ENCODE data around the gene ADGRF1.

ADGRF1 gene

GRCh38 chr6:46979206-46979605, 62.9 kb downstream of the ADGRF1 start:
- DNase-seq (ENCODE audit: low read depth) = no peak

- no peak for DNase-seq (ENCODE audit: low read depth)
These were observed 67.3 kb downstream of the ADGRF1 start for GRCh38 chr6:46974786-46975185.

- no peak for DNase-seq (ENCODE audit: low read depth)
These were observed 69.1 kb downstream of the ADGRF1 start for GRCh38 chr6:46973029-46973428.

- no peak for DNase-seq (ENCODE audit: low read depth)
These were observed 69.6 kb downstream of the ADGRF1 start for GRCh38 chr6:46972531-46972930.

- no peak for DNase-seq (ENCODE audit: low read depth)
These were observed 72.9 kb downstream of the ADGRF1 start for GRCh38 chr6:46969206-46969605.

GRCh38 chr6:46967826-46968349, 74.2 kb downstream of the ADGRF1 start:
- no peak for DNase-seq (ENCODE audit: low read depth)

GRCh38 chr6:46964716-46965519, 77.2 kb downstream of the ADGRF1 start:
- no peak for DNase-seq (ENCODE audit: low read depth)

- DNase-seq (ENCODE audit: low read depth) = no peak
These were observed 78.5 kb downstream of the ADGRF1 start for GRCh38 chr6:46963626-46964025.

GRCh38 chr6:46963039-46963438, 79.1 kb downstream of the ADGRF1 start:
- DNase-seq (ENCODE audit: low read depth) = no peak

- DNase-seq (ENCODE audit: low read depth) = no peak
These were observed 80.4 kb downstream of the ADGRF1 start for GRCh38 chr6:46961711-46962110.

- no peak for DNase-seq (ENCODE audit: low read depth)
These were observed 80.9 kb downstream of the ADGRF1 start for GRCh38 chr6:46961232-46961631.

- DNase-seq (ENCODE audit: low read depth) = no peak
These were observed 82.7 kb downstream of the ADGRF1 start for GRCh38 chr6:46959419-46959818.

GRCh38 chr6:46956409-46956808, 85.7 kb downstream of the ADGRF1 start:
- DNase-seq (ENCODE audit: low read depth) = no peak

GRCh38 chr6:46954837-46955451, 87.2 kb downstream of the ADGRF1 start:
- no peak for DNase-seq (ENCODE audit: low read depth)

- no peak for DNase-seq (ENCODE audit: low read depth)
These were observed 88.2 kb downstream of the ADGRF1 start for GRCh38 chr6:46953921-46954320.

GRCh38 chr6:46949632-46950280, 92.4 kb downstream of the ADGRF1 start:
- DNase-seq (ENCODE audit: low read depth) = no peak

GRCh38 chr6:46948699-46949098, 93.4 kb downstream of the ADGRF1 start:
- DNase-seq (ENCODE audit: low read depth) = no peak
